GM12878 (cell line): ENCODE results near the gene ALG8. TPM values are rescaled to one million over a fixed set of nuclear protein-coding genes. Genes with fewer than 3 reads are reported as not detected.

ENCODE experiments used
- ATAC-seq: fragments of 200-7000 bp; cut with Tn5 transposase; 3 replicates; pipeline ENCODE4 v1.9.1; 2020; ENCODE audit warnings: mild to moderate bottlenecking, moderate library complexity
- BruUV-seq: library from RNA; stranded (reverse); fragments of 400-500 nt; replicated peaks from 2 replicates; lab custom pipeline; 2021; lab: Mats Ljungman, UMichigan
- CTCF ChIA-PET: fragments of 300-600 bp; sonication (Branson Sonifier 250); formaldehyde crosslinking; extraction: SDS; loops from one replicate; lab custom pipeline; 2021; ENCODE audit warnings: inconsistent platforms; lab: Yijun Ruan, JAX
- POLR2A ChIA-PET: fragments of 350-600 bp; formaldehyde crosslinking; extraction: SDS; loops from one replicate; lab custom pipeline; 2021; ENCODE audit warnings: inconsistent platforms; lab: Charles Lee
- RAD21 ChIA-PET: fragments of 300-600 bp; sonication (Branson Sonifier 250); formaldehyde crosslinking; loops from one replicate; lab custom pipeline; 2023; ENCODE audit warnings: antibody characterized with exemption; ENCODE audit not compliant: unreplicated experiment; lab: Charles Lee
- SMC1A ChIA-PET: fragments of 300-600 bp; sonication (Branson Sonifier 250); formaldehyde crosslinking; loops from one replicate; lab custom pipeline; 2023; ENCODE audit not compliant: unreplicated experiment, uncharacterized antibody; lab: Charles Lee
- DNase-seq: peaks from one replicate; pipeline ENCODE4 v3.0.0-alpha.2; 2011; ENCODE audit warnings: low read depth, low spot score
- FAIRE-seq: peaks from 3 replicates; lab custom pipeline; 2011; peaks lifted over from hg19 to GRCh38; lab: Jason Lieb, UNC
- H2AFZ ChIP-seq: 2 replicates; pipeline ENCODE4 v1.6.0; 2011; ENCODE audit warnings: low read depth, low read length, control low read depth; ENCODE audit not compliant: control insufficient read depth
- H3K27ac ChIP-seq: 2 replicates; pipeline ENCODE4 v1.5.1; 2011; ENCODE audit warnings: control low read depth; ENCODE audit not compliant: control insufficient read depth, insufficient read depth
- H3K27me3 ChIP-seq, 2 experiments: replicated peaks in 1 of 2; 2 replicates each; pipeline versions ENCODE4 v1.6.0 to v1.6.1; 2011; ENCODE audit warnings: low read length in 1 of 2; ENCODE audit not compliant: control insufficient read depth in 2 of 2, insufficient read depth in 2 of 2
- H3K36me3 ChIP-seq, 2 experiments: 2 replicates each; pipeline ENCODE4 v1.5.1; 2011; ENCODE audit warnings: low read length in 1 of 2; ENCODE audit not compliant: control insufficient read depth in 2 of 2, insufficient read depth in 2 of 2
- H3K4me1 ChIP-seq: 2 replicates; pipeline ENCODE4 v1.6.1; 2011; ENCODE audit warnings: mild to moderate bottlenecking, low read length, moderate library complexity, mixed read lengths; ENCODE audit not compliant: control insufficient read depth, insufficient read depth
- H3K4me2 ChIP-seq: 2 replicates; pipeline ENCODE4 v1.6.0; 2011; ENCODE audit warnings: control low read depth; ENCODE audit not compliant: control insufficient read depth, insufficient read depth
- H3K4me3 ChIP-seq: fragments of 200-600 bp; sonication (generic); 2 replicates; pipeline ENCODE4 v1.5.1; 2016
- H3K79me2 ChIP-seq: 2 replicates; pipeline ENCODE4 v1.6.0; 2011; ENCODE audit warnings: low read length; ENCODE audit not compliant: control insufficient read depth, insufficient read depth
- H3K9ac ChIP-seq: 2 replicates; pipeline ENCODE4 v1.8.0; 2011; ENCODE audit warnings: low read length, control low read depth, mixed read lengths; ENCODE audit not compliant: control insufficient read depth, insufficient read depth
- H3K9me3 ChIP-seq: replicated peaks from 3 replicates; pipeline ENCODE4 v1.5.1; 2011; ENCODE audit warnings: mild to moderate bottlenecking, low read length; ENCODE audit not compliant: control insufficient read depth, insufficient read depth
- H4K20me1 ChIP-seq: 2 replicates; pipeline ENCODE4 v1.6.0; 2011; ENCODE audit not compliant: control insufficient read depth, insufficient read depth
- BMI1 ChIP-seq: fragments of 450-650 bp; IDR thresholded peaks from 2 replicates; pipeline ENCODE4 v1.6.1; 2016; ENCODE audit warnings: mild to moderate bottlenecking, moderate library complexity, borderline replicate concordance
- E2F4 ChIP-seq: IDR thresholded peaks from 2 replicates; pipeline ENCODE4 v1.6.1; 2012; ENCODE audit warnings: low read depth, low read length, improper control_type of control experiment
- E4F1 ChIP-seq: fragments of 450-650 bp; IDR thresholded peaks from 2 replicates; pipeline ENCODE4 v1.6.1; 2018; ENCODE audit warnings: borderline replicate concordance, mild to moderate bottlenecking; ENCODE audit not compliant: partially characterized antibody
- ESRRA ChIP-seq: IDR thresholded peaks from 2 replicates; pipeline ENCODE4 v1.6.1; 2012; ENCODE audit warnings: mild to moderate bottlenecking, low read length, improper control_type of control experiment
- FOXK2 ChIP-seq: fragments of 450-650 bp; IDR thresholded peaks from 2 replicates; pipeline ENCODE4 v1.6.1; 2017; ENCODE audit warnings: mild to moderate bottlenecking, moderate library complexity
- HSF1 ChIP-seq: fragments of 150-350 bp; IDR thresholded peaks from 2 replicates; pipeline ENCODE4 v1.6.1; 2014; ENCODE audit warnings: mild to moderate bottlenecking, low read depth, low read length
- KDM1A ChIP-seq: fragments of 200-600 bp; sonication (generic); IDR thresholded peaks from 2 replicates; pipeline ENCODE4 v1.6.1; 2016; ENCODE audit warnings: borderline replicate concordance
- MLLT1 ChIP-seq: fragments of 450-650 bp; IDR thresholded peaks from 2 replicates; pipeline ENCODE4 v1.6.1; 2016; ENCODE audit warnings: mild to moderate bottlenecking
- MTA2 ChIP-seq: fragments of 450-650 bp; IDR thresholded peaks from 2 replicates; pipeline ENCODE4 v1.6.1; 2016; ENCODE audit warnings: low read depth, mild to moderate bottlenecking, moderate library complexity
- MYB ChIP-seq: fragments of 150-350 bp; IDR thresholded peaks from 2 replicates; pipeline ENCODE4 v1.6.1; 2014; ENCODE audit warnings: mild to moderate bottlenecking, low read depth, low read length, borderline replicate concordance
- PAX8 ChIP-seq: fragments of 450-650 bp; IDR thresholded peaks from 2 replicates; pipeline ENCODE4 v1.6.1; 2017; ENCODE audit warnings: mild to moderate bottlenecking, moderate library complexity
- SIX5 ChIP-seq: IDR thresholded peaks from 2 replicates; pipeline ENCODE4 v1.6.1; 2011; ENCODE audit warnings: mild to moderate bottlenecking, low read depth, low read length, moderate library complexity; ENCODE audit not compliant: severe bottlenecking
- SKIL ChIP-seq: fragments of 450-650 bp; IDR thresholded peaks from 2 replicates; pipeline ENCODE4 v1.6.1; 2017; ENCODE audit warnings: mild to moderate bottlenecking, low read depth, inconsistent platforms; ENCODE audit not compliant: poor library complexity, severe bottlenecking
- TAF1 ChIP-seq: IDR thresholded peaks from 2 replicates; pipeline ENCODE4 v1.6.1; 2011; ENCODE audit warnings: mild to moderate bottlenecking, low read depth, low read length, borderline replicate concordance
- TBL1XR1 ChIP-seq: IDR thresholded peaks from 2 replicates; pipeline ENCODE4 v1.6.1; 2012; ENCODE audit warnings: low read depth, low read length, improper control_type of control experiment
- WGBS: methylation state at CpG from one replicate; pipeline ENCODE4 v1.1.6; 2016; ENCODE audit warnings: low lambda C conversion rate; ENCODE audit not compliant: insufficient replicate concordance, insufficient coverage; ENCODE audit errors: missing lambda C conversion rate; 5-methylcytosine and 5-hydroxymethylcytosine counted together
- in situ Hi-C: fragments of 300-500 bp; cut with MboI; formaldehyde crosslinking; loops from 9 replicates; pipeline ENCODE4 v1.14.3; 2018; ENCODE audit warnings: mixed read lengths
- intact Hi-C: fragments of 100-400 bp; cut with micrococcal nuclease; formaldehyde crosslinking; loops from one replicate; pipeline ENCODE4 v1.14.2; 2022; ENCODE audit not compliant: unreplicated experiment
- polyA plus RNA-seq, 11 experiments: library from polyadenylated mRNA; depleted of rRNA in 4 of 11; unstranded in 6 of 11; stranded (reverse) in 5 of 11; fragments of >200 nt; fragmentation: Nextera tagmentation in 4 of 11; fragmentation: Illumina TruSeq in 1 of 11; extraction: Ambion mirVana in 4 of 11; extraction: Trizol in 1 of 11; gene quantifications; 1 replicate in 1 of 11; 2 replicates in 10 of 11; pipeline versions ENCODE4 v1.2.1 to v1.2.3, GENCODE V29; 2011 to 2016; ENCODE audit warnings: inconsistent platforms in 2 of 11, missing spikeins in 2 of 11, low read depth in 1 of 11
- total RNA-seq, 4 experiments: library from RNA; depleted of rRNA in 3 of 4; stranded (reverse); fragments of >200 nt in 3 of 4; fragmentation: Illumina TruSeq in 1 of 4; extraction: Trizol in 1 of 4; gene quantifications; 2 replicates each; pipeline versions ENCODE4 v1.2.1 to v1.2.3, GENCODE V29; 2013 to 2021

ALG8 gene
- total and polyA plus RNA-seq, 10 of the 15 experiments (the other 5 are each of a cell fraction or from before 2014, with no cell fraction given): 45.7 to 105 (median 68.4) TPM

- no peak for TF ChIP-seq BMI1
- TF ChIP-seq E2F4: no peak
- no peak for TF ChIP-seq ESRRA
- TF ChIP-seq MLLT1: no peak
- no peak for TF ChIP-seq TBL1XR1
Measured at GRCh38 chr11:78110830-78111229, 28.6 kb downstream of the ALG8 start (continued).

GRCh38 chr11:78110351-78110750 lies 29.1 kb downstream of the ALG8 start:
- no peak overlapping the region for H3K27ac ChIP-seq
- ChIA-PET POLR2A (no interaction called here), CTCF (no interaction called here), RAD21 (no interaction called here), SMC1A (interaction anchor here (0.7 to 1.4 kb wide), 2 partner anchors 10 to 15 kb away, joined by 3 to 4 read pairs; no protein-coding TSS in a partner anchor)
- peaks cover 3% of the 10 kb centered on the region; the same call in 1 of the 2 replicates for H3K4me1 ChIP-seq
- in situ Hi-C loops (no loop called here), intact Hi-C loops (no loop called here)
- no peak overlapping the region for H3K4me3 ChIP-seq
- H2AFZ ChIP-seq: no peak overlapping the region
- H3K9ac ChIP-seq: no peak overlapping the region
- 99% methylated on average over 5 of the region's 5 CpGs for WGBS
- no TSS peak for BruUV-seq
- H3K79me2 ChIP-seq: no peaks in the 10 kb centered on the region
- FAIRE-seq (no peak), ATAC-seq (no peak), DNase-seq (no peak)
- H3K9me3 ChIP-seq: no peaks in the 10 kb centered on the region
- no peaks in the 10 kb centered on the region for H3K27me3 ChIP-seq
- peaks cover 0 to 6% of the 10 kb centered on the region in 2 experiments; a peak in 1 of 4 replicates for H3K36me3 ChIP-seq
- H3K4me2 ChIP-seq: no peak overlapping the region
- no peaks in the 10 kb centered on the region for H4K20me1 ChIP-seq
- no peak for TF ChIP-seq HSF1
- TF ChIP-seq KDM1A: no peak
- no peak for TF ChIP-seq SIX5
- no peak for TF ChIP-seq SKIL
- TF ChIP-seq TBL1XR1: no peak
- no peak for TF ChIP-seq E4F1
- no peak for TF ChIP-seq TAF1
- TF ChIP-seq FOXK2: no peak
- no peak for TF ChIP-seq MYB
- no peak for TF ChIP-seq MTA2
- no peak for TF ChIP-seq PAX8
